ENCODE data around the gene G2E3.
"Not testable (repeated sequence)": the region's sequence is repeated elsewhere in the genome, so short reads cannot be mapped to it uniquely, and the experiment has no call there.

G2E3 gene

GRCh38 chr14:30558675-30559555, at the start of gene G2E3:
Gene G2E3 (plus strand): TSS chr14:30559158. CDS start chr14:30581080, 21,922 bp downstream.
- H3K9me3 Mint-ChIP-seq, result no peaks in the 10 kb centered on the region
- H3K36me3 Mint-ChIP-seq, result peaks cover 20% of the 10 kb centered on the region
- H3K4me3 Mint-ChIP-seq, result peak within 1 kb of the TSS; percentile 98
- peaks cover 24% of the 10 kb centered on the region for H3K4me1 Mint-ChIP-seq
- peak within 1 kb of the TSS; percentile 99 for H3K27ac Mint-ChIP-seq
- ATAC-seq (peak; percentile 100), DNase-seq (ENCODE audit: low spot score in 2 of 2) (peak; percentile 83 to 93)

GRCh38 chr14:30517737-30518136, 41.2 kb upstream of the G2E3 start:
- DNase-seq (ENCODE audit: low spot score in 2 of 2), result no peak
- Mint-ChIP-seq H3K4me1 (no peaks in the 10 kb centered on the region), H3K36me3 (no peaks in the 10 kb centered on the region), H3K9me3 (no peaks in the 10 kb centered on the region), H3K27ac (no peak overlapping the region), H3K4me3 (no peak overlapping the region)
- no peak for ATAC-seq

GRCh38 chr14:30518867-30519560, 39.9 kb upstream of the G2E3 start:
- Mint-ChIP-seq H3K9me3 (no peaks in the 10 kb centered on the region), H3K36me3 (no peaks in the 10 kb centered on the region), H3K27ac (no peak overlapping the region), H3K4me1 (no peaks in the 10 kb centered on the region), H3K4me3 (no peak overlapping the region)
- ATAC-seq, result no peak
- no peak for DNase-seq (ENCODE audit: low spot score in 2 of 2)

- Mint-ChIP-seq H3K4me1 (no peaks in the 10 kb centered on the region), H3K4me3 (no peak overlapping the region), H3K36me3 (no peaks in the 10 kb centered on the region), H3K9me3 (no peaks in the 10 kb centered on the region), H3K27ac (no peak overlapping the region)
- DNase-seq (ENCODE audit: low spot score in 2 of 2) (no peak), ATAC-seq (no peak)
Measured at GRCh38 chr14:30519961-30520360, 39.0 kb upstream of the G2E3 start.

GRCh38 chr14:30520536-30520935, 38.4 kb upstream of the G2E3 start:
- DNase-seq (ENCODE audit: low spot score in 2 of 2) (no peak), ATAC-seq (no peak)
- no peaks in the 10 kb centered on the region for H3K4me1 Mint-ChIP-seq

GRCh38 chr14:30521899-30522736, 36.8 kb upstream of the G2E3 start:
- no peaks in the 10 kb centered on the region for H3K36me3 Mint-ChIP-seq
- no peak for DNase-seq (ENCODE audit: low spot score in 2 of 2)
- H3K4me3 Mint-ChIP-seq, result no peak overlapping the region
- no peaks in the 10 kb centered on the region for H3K9me3 Mint-ChIP-seq
- H3K4me1 Mint-ChIP-seq, result no peaks in the 10 kb centered on the region
- no peak overlapping the region for H3K27ac Mint-ChIP-seq
- no peak for ATAC-seq

More at GRCh38 chr14:30520536-30520935, 38.4 kb upstream of the G2E3 start:
- Mint-ChIP-seq H3K36me3 (no peaks in the 10 kb centered on the region), H3K27ac (no peak overlapping the region), H3K9me3 (no peaks in the 10 kb centered on the region), H3K4me3 (no peak overlapping the region)

GRCh38 chr14:30525833-30526232, 33.1 kb upstream of the G2E3 start:
- no peaks in the 10 kb centered on the region for H3K4me1 Mint-ChIP-seq
- no peaks in the 10 kb centered on the region for H3K9me3 Mint-ChIP-seq
- ATAC-seq (no peak), DNase-seq (ENCODE audit: low spot score in 2 of 2) (no peak)
- no peaks in the 10 kb centered on the region for H3K36me3 Mint-ChIP-seq
- no peak overlapping the region for H3K4me3 Mint-ChIP-seq
- H3K27ac Mint-ChIP-seq, result no peak overlapping the region

- H3K27ac Mint-ChIP-seq, result no peak overlapping the region
- DNase-seq (ENCODE audit: low spot score in 2 of 2) (no peak), ATAC-seq (no peak)
- no peaks in the 10 kb centered on the region for H3K9me3 Mint-ChIP-seq
- no peak overlapping the region for H3K4me3 Mint-ChIP-seq
- no peaks in the 10 kb centered on the region for H3K36me3 Mint-ChIP-seq
- H3K4me1 Mint-ChIP-seq, result no peaks in the 10 kb centered on the region
Measured at GRCh38 chr14:30527196-30527595, 31.8 kb upstream of the G2E3 start.

- ATAC-seq, result no peak
- no peaks in the 10 kb centered on the region for H3K36me3 Mint-ChIP-seq
- no peak overlapping the region for H3K4me3 Mint-ChIP-seq
- no peaks in the 10 kb centered on the region for H3K9me3 Mint-ChIP-seq
- H3K27ac Mint-ChIP-seq, result no peak overlapping the region
- no peak for DNase-seq (ENCODE audit: low spot score in 2 of 2)
- no peaks in the 10 kb centered on the region for H3K4me1 Mint-ChIP-seq
Measured at GRCh38 chr14:30528119-30528518, 30.8 kb upstream of the G2E3 start.

- H3K27ac Mint-ChIP-seq, result no peak overlapping the region
- no peaks in the 10 kb centered on the region for H3K36me3 Mint-ChIP-seq
- H3K4me1 Mint-ChIP-seq, result no peaks in the 10 kb centered on the region
- H3K4me3 Mint-ChIP-seq, result no peak overlapping the region
- DNase-seq (ENCODE audit: low spot score in 2 of 2) (no peak), ATAC-seq (no peak)
- no peaks in the 10 kb centered on the region for H3K9me3 Mint-ChIP-seq
Measured at GRCh38 chr14:30528778-30529642, 29.9 kb upstream of the G2E3 start.

GRCh38 chr14:30532264-30532663, 26.7 kb upstream of the G2E3 start:
- H3K27ac Mint-ChIP-seq, result no peak overlapping the region
- no peaks in the 10 kb centered on the region for H3K9me3 Mint-ChIP-seq
- no peaks in the 10 kb centered on the region for H3K36me3 Mint-ChIP-seq
- DNase-seq (ENCODE audit: low spot score in 2 of 2) (no peak), ATAC-seq (no peak)
- H3K4me1 Mint-ChIP-seq, result no peaks in the 10 kb centered on the region
- no peak overlapping the region for H3K4me3 Mint-ChIP-seq

- H3K27ac Mint-ChIP-seq, result no peak overlapping the region
- H3K4me1 Mint-ChIP-seq, result no peaks in the 10 kb centered on the region
- H3K9me3 Mint-ChIP-seq, result no peaks in the 10 kb centered on the region
- ATAC-seq (no peak), DNase-seq (ENCODE audit: low spot score in 2 of 2) (no peak)
- H3K4me3 Mint-ChIP-seq, result no peak overlapping the region
- no peaks in the 10 kb centered on the region for H3K36me3 Mint-ChIP-seq
Measured at GRCh38 chr14:30533126-30533525, 25.8 kb upstream of the G2E3 start.

GRCh38 chr14:30541318-30541717, 17.6 kb upstream of the G2E3 start:
- Mint-ChIP-seq H3K9me3 (no peaks in the 10 kb centered on the region), H3K36me3 (no peaks in the 10 kb centered on the region), H3K27ac (no peak overlapping the region), H3K4me1 (no peaks in the 10 kb centered on the region), H3K4me3 (no peak overlapping the region)
- DNase-seq (ENCODE audit: low spot score in 2 of 2) (no peak), ATAC-seq (peak; percentile 71)

GRCh38 chr14:30546735-30547134, 12.2 kb upstream of the G2E3 start:
- H3K36me3 Mint-ChIP-seq; H3K27ac Mint-ChIP-seq; H3K9me3 Mint-ChIP-seq; ATAC-seq; H3K4me1 Mint-ChIP-seq; H3K4me3 Mint-ChIP-seq; DNase-seq (ENCODE audit: low spot score in 2 of 2): not testable (repeated sequence)
